ENCODE data around the gene XBP1. TPM values are rescaled to one million over a fixed set of nuclear protein-coding genes. Genes with fewer than 3 reads are reported as not detected.
A peak's percentile ranks its signal among the peaks of the same experiment; 100 is the strongest.

Gene XBP1
- total and polyA plus RNA-seq, 2 of the 13 experiments (the other 11 are each of a cell fraction or from before 2014, with no cell fraction given), result 416 to 427 TPM

GRCh38 chr22:28783786-28784671 lies 16.3 kb downstream of the XBP1 start (continued):
- no peak; the same call in 1 of the 2 replicates for TF ChIP-seq STAG1 (CRISPR knock-in tag; IDR thresholded peaks at IDR 0.05)
- TF ChIP-seq FOXJ3 (CRISPR knock-in tag; IDR thresholded peaks at IDR 0.05; ENCODE audit: borderline replicate concordance), result peak; percentile 81
- TF ChIP-seq RCOR2 (CRISPR knock-in tag; IDR thresholded peaks at IDR 0.05), result peak; percentile 65; the same call in 1 of the 2 replicates
- no peak for TF ChIP-seq THYN1 (CRISPR knock-in tag; IDR thresholded peaks at IDR 0.05; ENCODE audit: borderline replicate concordance, low read depth)
- no peak for TF ChIP-seq HOXD1 (CRISPR knock-in tag; IDR thresholded peaks at IDR 0.05)
- TF ChIP-seq MED1 (CRISPR knock-in tag; IDR thresholded peaks at IDR 0.05), result peak; percentile 81
- TF ChIP-seq POLR2G (IDR thresholded peaks at IDR 0.05; ENCODE audit: low read depth, low read length), result peak; percentile 50
- no peak for TF ChIP-seq ZNF841 (CRISPR knock-in tag; IDR thresholded peaks at IDR 0.05; ENCODE audit: borderline replicate concordance)
- TF ChIP-seq ZNF3 (CRISPR knock-in tag; IDR thresholded peaks at IDR 0.05), result peak; percentile 59; the same call in 1 of the 2 replicates
- TF ChIP-seq MZF1 (CRISPR knock-in tag; IDR thresholded peaks at IDR 0.05; ENCODE audit: borderline replicate concordance), result no peak
- no peak for TF ChIP-seq ZSCAN25 (CRISPR knock-in tag; IDR thresholded peaks at IDR 0.05)
- TF ChIP-seq KLF16 (CRISPR knock-in tag; IDR thresholded peaks at IDR 0.05), result no peak
- TF ChIP-seq U2AF2 (IDR thresholded peaks at IDR 0.05; ENCODE audit: low read depth, low read length), result no peak
- TF ChIP-seq ZNF704 (CRISPR knock-in tag; IDR thresholded peaks at IDR 0.05; ENCODE audit: borderline replicate concordance), result no peak
- peak; percentile 80; the same call in 1 of the 2 replicates for TF ChIP-seq RXRB (CRISPR knock-in tag; IDR thresholded peaks at IDR 0.05; ENCODE audit: borderline replicate concordance)
- no peak for TF ChIP-seq USF2 (IDR thresholded peaks at IDR 0.05; ENCODE audit: low read depth, low read length)
- TF ChIP-seq USF2 (CRISPR knock-in tag; IDR thresholded peaks at IDR 0.05; ENCODE audit: borderline replicate concordance), result no peak
- TF ChIP-seq ZNF431 (CRISPR knock-in tag; IDR thresholded peaks at IDR 0.05; ENCODE audit: borderline replicate concordance, low read depth), result no peak
- TF ChIP-seq NKX3-1 (CRISPR knock-in tag; IDR thresholded peaks at IDR 0.05), result 0 out of 2 replicates have a peak, but pooled peaks have one; percentile 35
- TF ChIP-seq TP53 (CRISPR knock-in tag; conservative IDR thresholded peaks at IDR 0.05), result no peak; the same call in 1 of the 2 replicates
- no peak for TF ChIP-seq ZBTB4 (CRISPR knock-in tag; IDR thresholded peaks at IDR 0.05; ENCODE audit: borderline replicate concordance)
- TF ChIP-seq JUND (CRISPR knock-in tag; IDR thresholded peaks at IDR 0.05), result no peak
- 0 out of 2 replicates have a peak, but pooled peaks have one; percentile 28 for TF ChIP-seq TSC22D2 (CRISPR knock-in tag; IDR thresholded peaks at IDR 0.05; ENCODE audit: borderline replicate concordance)
- TF ChIP-seq CEBPG (CRISPR knock-in tag; IDR thresholded peaks at IDR 0.05), result peak; percentile 16; the same call in 1 of the 2 replicates

Data from HepG2 (cell line).